ENCODE data around the gene NOTO. TPM values are rescaled to one million over a fixed set of nuclear protein-coding genes. Genes with fewer than 3 reads are reported as not detected.

NOTO gene
- polyA plus RNA-seq, 2 of the 4 experiments (the other 2 are of a cell fraction), result 0.03 TPM; not detected in 1

- no peak for TF ChIP-seq ELK1 (IDR thresholded peaks at IDR 0.05; ENCODE audit: low read depth, low read length)
- TF ChIP-seq PHF8 (IDR thresholded peaks at IDR 0.05; ENCODE audit: borderline replicate concordance, low read depth), result no peak
- TF ChIP-seq HEYL (CRISPR knock-in tag; IDR thresholded peaks at IDR 0.05), result no peak
- no peak for TF ChIP-seq TP53 (CRISPR knock-in tag; IDR thresholded peaks at IDR 0.05)
- no peak for TF ChIP-seq EHMT2 (IDR thresholded peaks at IDR 0.05; ENCODE audit: low read depth)
- no peak for TF ChIP-seq FOSB (CRISPR knock-in tag; IDR thresholded peaks at IDR 0.05)
These were observed 24.7 kb downstream of the NOTO start (continued) for GRCh38 chr2:73227086-73227485.

- FAIRE-seq, result no peak
- CTCF ChIA-PET, result interaction anchor here (1.1 to 7.5 kb wide), 7 partner anchors 10 to 336 kb away, joined by 3 to 37 read pairs (median 6); partner anchors contain the start of gene SMYD5
- Histone ChIP-seq H3K27ac (no peak overlapping the region), H3K4me3 (no peak overlapping the region), H3K4me2 (no peak overlapping the region), H3K9me3 (no peaks in the 10 kb centered on the region), H3K4me1 (peaks cover 4% of the 10 kb centered on the region; the same call in 2 of the 3 replicates)
- POLR2A ChIA-PET, result no interaction called here
- ATAC-seq, result no peak
- 93% methylated on average over 14 of the region's 14 CpGs for WGBS (ENCODE audit: missing lambda C conversion rate)
- no peak for DNase-seq (ENCODE audit: low read depth in 1 of 2, low spot score in 1 of 2)
- no peak for TF ChIP-seq ZFP36 (IDR thresholded peaks at IDR 0.05; ENCODE audit: borderline replicate concordance, partially characterized antibody)
- no peak for TF ChIP-seq CBX8 (IDR thresholded peaks at IDR 0.05)
- TF ChIP-seq HEYL (CRISPR knock-in tag; IDR thresholded peaks at IDR 0.05), result no peak
- TF ChIP-seq NPAS2 (CRISPR knock-in tag; IDR thresholded peaks at IDR 0.05; ENCODE audit: borderline replicate concordance), result no peak
- TF ChIP-seq HOXA7 (CRISPR knock-in tag; IDR thresholded peaks at IDR 0.05), result no peak
- TF ChIP-seq ESRRA (IDR thresholded peaks at IDR 0.05; ENCODE audit: borderline replicate concordance, low read length), result no peak
- TF ChIP-seq RCOR1 (IDR thresholded peaks at IDR 0.05; ENCODE audit: low read depth, low read length), result no peak
- TF ChIP-seq ATOH8 (CRISPR knock-in tag; IDR thresholded peaks at IDR 0.05; ENCODE audit: low read depth), result no peak
- TF ChIP-seq ZC3H11A (IDR thresholded peaks at IDR 0.05), result no peak
- TF ChIP-seq CTCF (IDR thresholded peaks at IDR 0.05), result no peak
- TF ChIP-seq MAX (IDR thresholded peaks at IDR 0.05), result no peak
- no peak for TF ChIP-seq KDM5A (IDR thresholded peaks at IDR 0.05)
- no peak for TF ChIP-seq CHD2 (IDR thresholded peaks at IDR 0.05; ENCODE audit: low read length, partially characterized antibody)
- no peak for TF ChIP-seq ELK1 (IDR thresholded peaks at IDR 0.05; ENCODE audit: low read depth, low read length)
- TF ChIP-seq FOXS1 (CRISPR knock-in tag; IDR thresholded peaks at IDR 0.05), result no peak
- no peak for TF ChIP-seq EHMT2 (IDR thresholded peaks at IDR 0.05; ENCODE audit: low read depth)
- TF ChIP-seq EP300 (IDR thresholded peaks at IDR 0.05), result no peak
- no peak for TF ChIP-seq NFE2L2 (conservative IDR thresholded peaks at IDR 0.05; ENCODE audit: low read length)
- TF ChIP-seq CEBPB (IDR thresholded peaks at IDR 0.05), result no peak
These were observed 26.3 kb downstream of the NOTO start for GRCh38 chr2:73228631-73229030.

Data from A549 (cell line).